GM18520 (cell line): ENCODE results near the gene LRRC8A.

Experiments
- ATAC-seq: cut with Tn5 transposase; IDR thresholded peaks from one replicate; pipeline ENCODE4 v1.9.1; 2021; ENCODE audit not compliant: unreplicated experiment

Gene LRRC8A

GRCh38 chr9:128899566-128900322, 17.8 kb downstream of the LRRC8A start:
- no peak for ATAC-seq

GRCh38 chr9:128901379-128901778, 19.4 kb downstream of the LRRC8A start:
- ATAC-seq, result no peak

GRCh38 chr9:128901822-128902221, 19.9 kb downstream of the LRRC8A start:
- no peak for ATAC-seq

- peak; percentile 60 for ATAC-seq
Observed at GRCh38 chr9:128902351-128903078, 20.6 kb downstream of the LRRC8A start.

GRCh38 chr9:128903079-128903461, 21.1 kb downstream of the LRRC8A start:
- ATAC-seq, result no peak

GRCh38 chr9:128903871-128904620, 22.1 kb downstream of the LRRC8A start:
- no peak for ATAC-seq

GRCh38 chr9:128905964-128906363, 24.0 kb downstream of the LRRC8A start:
- no peak for ATAC-seq

GRCh38 chr9:128906741-128907140, 24.8 kb downstream of the LRRC8A start:
- no peak for ATAC-seq

GRCh38 chr9:128908372-128908771, 26.4 kb downstream of the LRRC8A start:
- ATAC-seq, result no peak

GRCh38 chr9:128909859-128910258, 27.9 kb downstream of the LRRC8A start:
- ATAC-seq, result no peak

- ATAC-seq, result no peak
Observed at GRCh38 chr9:128910906-128911305, 29.0 kb downstream of the LRRC8A start.

GRCh38 chr9:128911529-128912035, 29.6 kb downstream of the LRRC8A start:
- no peak for ATAC-seq

- no peak for ATAC-seq
Observed at GRCh38 chr9:128912270-128912853, 30.4 kb downstream of the LRRC8A start.

GRCh38 chr9:128913048-128913900, 31.3 kb downstream of the LRRC8A start:
- ATAC-seq, result no peak

- no peak for ATAC-seq
Observed at GRCh38 chr9:128913995-128914772, 32.3 kb downstream of the LRRC8A start.

GRCh38 chr9:128916204-128916603, 34.3 kb downstream of the LRRC8A start:
- ATAC-seq, result no peak

- ATAC-seq, result no peak
Observed at GRCh38 chr9:128916745-128917144, 34.8 kb downstream of the LRRC8A start.

GRCh38 chr9:128917151-128917849, 35.4 kb downstream of the LRRC8A start:
- ATAC-seq, result no peak

GRCh38 chr9:128918921-128919320, 37.0 kb downstream of the LRRC8A start:
- ATAC-seq, result no peak
